GM18519 (cell line): ENCODE data around the gene EEF2K.

Experiments used
- ATAC-seq: cut with Tn5 transposase; IDR thresholded peaks from one replicate; pipeline ENCODE4 v1.9.1; 2021; ENCODE audit warnings: mild to moderate bottlenecking, moderate library complexity; ENCODE audit not compliant: unreplicated experiment, low FRiP score

EEF2K gene

GRCh38 chr16:22235839-22236745 is 30.0 kb downstream of the EEF2K start:
- ATAC-seq = no peak

GRCh38 chr16:22239131-22239805 is 33.2 kb downstream of the EEF2K start:
- ATAC-seq = no peak

GRCh38 chr16:22240023-22240710 is 34.1 kb downstream of the EEF2K start:
- ATAC-seq = no peak

- no peak for ATAC-seq
Measured at GRCh38 chr16:22250522-22250921, 44.4 kb downstream of the EEF2K start.

GRCh38 chr16:22252317-22252716 is 46.2 kb downstream of the EEF2K start:
- no peak for ATAC-seq

- no peak for ATAC-seq
Measured at GRCh38 chr16:22253272-22253671, 47.2 kb downstream of the EEF2K start.

GRCh38 chr16:22255335-22255734 is 49.3 kb downstream of the EEF2K start:
- no peak for ATAC-seq

GRCh38 chr16:22257440-22257839 is 51.4 kb downstream of the EEF2K start:
- no peak for ATAC-seq

- no peak for ATAC-seq
Measured at GRCh38 chr16:22260490-22260889, 54.4 kb downstream of the EEF2K start.

- no peak for ATAC-seq
Measured at GRCh38 chr16:22262460-22262859, 56.4 kb downstream of the EEF2K start.

- ATAC-seq = no peak
Measured at GRCh38 chr16:22264786-22265185, 58.7 kb downstream of the EEF2K start.

- ATAC-seq = no peak
Measured at GRCh38 chr16:22265351-22265750, 59.3 kb downstream of the EEF2K start.

- no peak for ATAC-seq
Measured at GRCh38 chr16:22266546-22266945, 60.5 kb downstream of the EEF2K start.

GRCh38 chr16:22267764-22268163 is 61.7 kb downstream of the EEF2K start:
- ATAC-seq = no peak

- no peak for ATAC-seq
Measured at GRCh38 chr16:22270525-22270924, 64.4 kb downstream of the EEF2K start.

GRCh38 chr16:22272870-22273650 is 67.0 kb downstream of the EEF2K start:
- ATAC-seq = no peak

- no peak for ATAC-seq
Measured at GRCh38 chr16:22274916-22275315, 68.8 kb downstream of the EEF2K start.

GRCh38 chr16:22278441-22279230 is 72.6 kb downstream of the EEF2K start:
- no peak for ATAC-seq

GRCh38 chr16:22282254-22282892 is 76.3 kb downstream of the EEF2K start:
- no peak for ATAC-seq
